Mesendoderm (in vitro differentiated cells): ENCODE measurements around the gene MED27.

ENCODE experiments used
- DNase-seq: peaks from one replicate; pipeline ENCODE4 v3.0.0; 2013
- H2AK5ac ChIP-seq: 2 replicates; pipeline ENCODE4 v1.6.1; 2013; ENCODE audit warnings: low read length, inconsistent platforms
- H2BK120ac ChIP-seq: 2 replicates; pipeline ENCODE4 v1.6.1; 2013; ENCODE audit warnings: low read depth, mild to moderate bottlenecking, low read length, moderate library complexity, mixed read lengths
- H2BK15ac ChIP-seq: replicated peaks from 2 replicates; pipeline ENCODE4 v1.6.1; 2013; ENCODE audit warnings: low read depth, mild to moderate bottlenecking, moderate library complexity
- H2BK5ac ChIP-seq: 2 replicates; pipeline ENCODE4 v1.6.1; 2013; ENCODE audit warnings: low read length, inconsistent platforms
- H3K18ac ChIP-seq: 2 replicates; pipeline ENCODE4 v1.6.1; 2013; ENCODE audit warnings: mild to moderate bottlenecking, low read length, mixed read lengths
- H3K23ac ChIP-seq: one replicate; pipeline ENCODE4 v1.6.1; 2013; ENCODE audit warnings: low read length
- H3K27ac ChIP-seq: 2 replicates; pipeline ENCODE4 v1.5.1; 2013; ENCODE audit warnings: low read depth, mild to moderate bottlenecking, inconsistent platforms, low read length, moderate library complexity
- H3K27me3 ChIP-seq: 2 replicates; pipeline ENCODE4 v1.6.1; 2013; ENCODE audit warnings: low read length, control low read depth, mild to moderate bottlenecking, inconsistent platforms; ENCODE audit not compliant: insufficient read depth, poor library complexity
- H3K36me3 ChIP-seq: 2 replicates; pipeline ENCODE4 v1.6.1; 2013; ENCODE audit warnings: low read length, inconsistent platforms; ENCODE audit not compliant: control insufficient read depth, insufficient read depth
- H3K4ac ChIP-seq: one replicate; pipeline ENCODE4 v1.6.1; 2013; ENCODE audit warnings: low read depth, mild to moderate bottlenecking, low read length, moderate library complexity
- H3K4me1 ChIP-seq: 2 replicates; pipeline ENCODE4 v1.6.1; 2013; ENCODE audit warnings: low read depth, low read length, inconsistent platforms; ENCODE audit not compliant: control insufficient read depth
- H3K4me2 ChIP-seq: 2 replicates; pipeline ENCODE4 v1.6.1; 2013; ENCODE audit warnings: low read length
- H3K4me3 ChIP-seq: 2 replicates; pipeline ENCODE4 v1.5.1; 2013; ENCODE audit warnings: mild to moderate bottlenecking, low read length
- H3K56ac ChIP-seq: one replicate; pipeline ENCODE4 v1.6.1; 2013; ENCODE audit warnings: low read length
- H3K79me1 ChIP-seq: 2 replicates; pipeline ENCODE4 v1.6.1; 2013; ENCODE audit warnings: low read length, inconsistent platforms
- H3K79me2 ChIP-seq: 2 replicates; pipeline ENCODE4 v1.6.1; 2013; ENCODE audit warnings: mild to moderate bottlenecking, low read length; ENCODE audit not compliant: control insufficient read depth, insufficient read depth
- H3K9ac ChIP-seq: 2 replicates; pipeline ENCODE4 v1.6.1; 2013; ENCODE audit warnings: low read length, inconsistent platforms
- H4K5ac ChIP-seq: one replicate; pipeline ENCODE4 v1.6.1; 2013; ENCODE audit warnings: low read length
- H4K8ac ChIP-seq: one replicate; pipeline ENCODE4 v1.6.1; 2013; ENCODE audit warnings: low read depth, mild to moderate bottlenecking, control low read depth, low read length, moderate library complexity
- WGBS: extraction: QIAGEN DNeasy Blood & Tissue Kit; methylation state at CpG from one replicate; pipeline ENCODE4 v1.1.7; 2013; ENCODE audit warnings: low lambda C conversion rate, missing lambda C conversion rate; ENCODE audit not compliant: insufficient coverage; ENCODE audit errors: extremely low coverage; 5-methylcytosine and 5-hydroxymethylcytosine counted together

The MED27 gene

DNA sequence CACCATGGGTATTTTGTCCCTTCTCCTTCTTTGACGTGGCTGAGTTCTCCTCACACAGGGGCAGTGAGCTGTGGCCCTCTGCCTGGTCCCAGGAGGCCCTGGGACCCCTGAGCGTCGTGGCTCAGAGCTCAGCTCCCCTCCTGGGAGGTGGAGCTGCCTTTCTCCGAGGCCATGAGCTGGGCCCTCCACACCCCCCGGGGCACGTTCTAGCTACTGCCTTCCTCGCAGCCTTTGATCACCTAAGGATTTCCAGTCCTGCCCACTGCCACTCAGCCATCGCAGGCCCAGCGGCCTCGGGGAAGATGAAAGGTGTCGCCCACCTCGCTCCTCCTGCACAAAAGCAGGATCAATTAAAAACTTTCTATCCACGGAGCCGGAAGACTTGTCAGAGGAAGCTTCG is 244.9 kb downstream of the MED27 start:
- H3K18ac ChIP-seq: no peak overlapping the region
- no peak overlapping the region for H2BK15ac ChIP-seq
- H3K4me1 ChIP-seq: no peaks in the 10 kb centered on the region
- H2BK5ac ChIP-seq: no peak overlapping the region
- no peak overlapping the region for H3K27ac ChIP-seq
- no peak overlapping the region for H3K4me3 ChIP-seq
- no peak overlapping the region for H4K8ac ChIP-seq
- H3K79me2 ChIP-seq: no peaks in the 10 kb centered on the region
- no CpG with 5 or more reads among the region's 15 CpGs for WGBS
- no peaks in the 10 kb centered on the region for H3K79me1 ChIP-seq
- H3K27me3 ChIP-seq: no peaks in the 10 kb centered on the region
- H4K5ac ChIP-seq: no peak overlapping the region
- H3K4ac ChIP-seq: no peak overlapping the region
- no peak overlapping the region for H3K56ac ChIP-seq
- H3K23ac ChIP-seq: no peak overlapping the region
- H2AK5ac ChIP-seq: no peak overlapping the region
- no peak for DNase-seq
- H3K9ac ChIP-seq: no peak overlapping the region
- no peak overlapping the region for H3K4me2 ChIP-seq
- H3K36me3 ChIP-seq: no peaks in the 10 kb centered on the region
- H2BK120ac ChIP-seq: no peak overlapping the region

DNA sequence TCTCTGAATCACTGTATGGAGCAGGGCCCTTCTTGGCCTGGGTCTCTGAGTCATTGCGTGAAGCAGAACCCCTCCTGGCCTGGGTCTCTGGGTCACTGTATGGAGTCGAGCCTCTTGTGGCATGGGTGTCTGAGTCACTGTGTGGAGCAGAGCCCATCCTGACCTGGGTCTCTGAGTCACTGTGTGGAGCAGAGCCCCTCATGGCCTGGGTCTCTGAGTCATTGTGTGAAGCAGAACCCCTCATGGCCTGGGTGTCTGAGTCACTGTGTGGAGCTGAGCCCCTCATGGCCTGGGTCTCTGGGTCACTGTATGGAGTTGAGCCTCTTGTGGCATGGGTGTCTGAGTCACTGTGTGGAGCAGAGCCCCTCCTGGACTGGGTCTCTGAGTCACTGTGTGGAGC is 245.8 kb downstream of the MED27 start:
- Histone ChIP-seq H2AK5ac (no peak overlapping the region), H2BK15ac (no peak overlapping the region), H3K23ac (no peak overlapping the region), H3K27me3 (no peaks in the 10 kb centered on the region), H4K8ac (no peak overlapping the region), H3K18ac (no peak overlapping the region), H4K5ac (no peak overlapping the region), H3K9ac (no peak overlapping the region), H3K4me2 (no peak overlapping the region), H3K56ac (no peak overlapping the region), H2BK120ac (no peak overlapping the region), H3K27ac (no peak overlapping the region), H3K4me3 (no peak overlapping the region), H3K36me3 (no peaks in the 10 kb centered on the region), H3K79me1 (no peaks in the 10 kb centered on the region), H3K4ac (no peak overlapping the region), H3K79me2 (no peaks in the 10 kb centered on the region), H2BK5ac (no peak overlapping the region), H3K4me1 (no peaks in the 10 kb centered on the region)
- WGBS: no CpG with 5 or more reads among the region's 2 CpGs
- DNase-seq: no peak

DNA sequence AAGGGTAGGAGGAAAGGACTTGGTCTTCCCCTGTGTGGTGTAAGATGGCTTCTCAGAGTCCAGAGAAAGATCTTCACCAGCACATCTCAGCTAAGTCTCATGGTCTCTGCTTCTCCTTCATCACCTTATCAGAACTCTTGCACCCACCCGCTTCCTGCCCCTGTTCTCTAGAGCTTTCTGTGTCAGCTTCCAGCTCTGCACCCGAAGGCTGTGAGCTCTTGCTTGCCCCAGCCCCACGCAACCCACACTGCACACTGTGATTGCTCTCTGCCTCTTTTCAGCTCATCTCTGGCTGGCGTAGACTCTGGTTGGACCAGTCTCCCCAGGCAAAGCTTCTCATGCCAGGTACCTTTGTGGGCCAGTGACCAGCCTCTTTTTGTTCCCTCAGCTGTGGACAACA is 246.6 kb downstream of the MED27 start:
- no peak overlapping the region for H3K56ac ChIP-seq
- no peak overlapping the region for H3K4me2 ChIP-seq
- H3K4ac ChIP-seq: no peak overlapping the region
- no peak overlapping the region for H3K4me3 ChIP-seq
- DNase-seq: no peak
- H3K23ac ChIP-seq: no peak overlapping the region
- WGBS: no CpG with 5 or more reads among the region's 4 CpGs
- H3K9ac ChIP-seq: no peak overlapping the region
- no peak overlapping the region for H3K27ac ChIP-seq
- H3K79me2 ChIP-seq: no peaks in the 10 kb centered on the region
- no peaks in the 10 kb centered on the region for H3K79me1 ChIP-seq
- H2BK120ac ChIP-seq: no peak overlapping the region
- no peak overlapping the region for H4K8ac ChIP-seq
- no peak overlapping the region for H4K5ac ChIP-seq
- no peaks in the 10 kb centered on the region for H3K4me1 ChIP-seq
- no peaks in the 10 kb centered on the region for H3K27me3 ChIP-seq
- H3K18ac ChIP-seq: no peak overlapping the region
- H2BK15ac ChIP-seq: no peak overlapping the region
- no peak overlapping the region for H2BK5ac ChIP-seq
- H3K36me3 ChIP-seq: no peaks in the 10 kb centered on the region
- H2AK5ac ChIP-seq: no peak overlapping the region

DNA sequence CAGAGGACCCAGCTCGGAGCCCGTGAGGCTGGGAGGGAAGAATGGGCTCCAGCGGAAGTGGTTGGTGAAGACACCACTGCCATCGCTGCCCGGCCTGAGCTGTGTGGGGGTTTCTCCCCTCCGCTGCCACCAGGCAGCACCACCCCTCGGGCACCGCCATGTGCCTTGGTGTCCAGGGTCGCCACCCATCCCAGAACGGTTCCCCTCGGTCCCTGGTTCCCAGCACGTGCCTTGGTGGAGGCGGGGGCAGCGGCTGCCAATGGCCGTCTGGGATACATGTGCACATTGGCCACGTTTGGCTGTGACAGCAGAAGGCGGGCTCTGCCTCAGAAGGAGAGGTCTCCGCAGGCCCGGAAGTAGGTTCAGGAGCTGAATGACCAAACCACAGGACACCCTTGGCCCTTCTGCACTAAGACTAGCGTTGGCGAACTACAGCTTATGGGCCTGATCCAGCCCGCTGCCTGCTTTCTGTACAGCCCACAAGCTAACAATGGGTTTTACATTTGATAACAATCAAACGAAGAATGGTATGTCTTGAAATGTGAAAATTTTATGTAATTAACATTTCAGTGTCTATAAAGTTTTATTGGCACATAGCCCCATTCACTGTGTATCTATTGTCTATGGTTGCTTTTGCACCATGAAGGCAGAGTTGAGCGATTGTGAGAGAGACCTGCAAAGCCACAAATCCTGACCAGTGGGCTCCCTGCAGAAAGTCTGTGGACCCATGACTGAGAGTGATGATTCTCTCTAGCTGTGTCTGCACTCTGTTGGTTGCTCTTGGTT is 248.1 kb downstream of the MED27 start:
- no peak overlapping the region for H3K4me3 ChIP-seq
- no peak overlapping the region for H4K8ac ChIP-seq
- H3K4me1 ChIP-seq: no peaks in the 10 kb centered on the region
- H2BK15ac ChIP-seq: no peak overlapping the region
- H3K56ac ChIP-seq: no peak overlapping the region
- H4K5ac ChIP-seq: no peak overlapping the region
- no CpG with 5 or more reads among the region's 24 CpGs for WGBS
- H3K4ac ChIP-seq: no peak overlapping the region
- no peak overlapping the region for H2BK5ac ChIP-seq
- H3K18ac ChIP-seq: no peak overlapping the region
- H3K27ac ChIP-seq: no peak overlapping the region
- H3K36me3 ChIP-seq: no peaks in the 10 kb centered on the region
- H3K23ac ChIP-seq: no peak overlapping the region
- H3K79me1 ChIP-seq: no peaks in the 10 kb centered on the region
- H3K9ac ChIP-seq: no peak overlapping the region
- H2BK120ac ChIP-seq: no peak overlapping the region
- H3K4me2 ChIP-seq: no peak overlapping the region
- no peaks in the 10 kb centered on the region for H3K27me3 ChIP-seq
- no peak overlapping the region for H2AK5ac ChIP-seq
- no peak for DNase-seq
- H3K79me2 ChIP-seq: no peaks in the 10 kb centered on the region

DNA sequence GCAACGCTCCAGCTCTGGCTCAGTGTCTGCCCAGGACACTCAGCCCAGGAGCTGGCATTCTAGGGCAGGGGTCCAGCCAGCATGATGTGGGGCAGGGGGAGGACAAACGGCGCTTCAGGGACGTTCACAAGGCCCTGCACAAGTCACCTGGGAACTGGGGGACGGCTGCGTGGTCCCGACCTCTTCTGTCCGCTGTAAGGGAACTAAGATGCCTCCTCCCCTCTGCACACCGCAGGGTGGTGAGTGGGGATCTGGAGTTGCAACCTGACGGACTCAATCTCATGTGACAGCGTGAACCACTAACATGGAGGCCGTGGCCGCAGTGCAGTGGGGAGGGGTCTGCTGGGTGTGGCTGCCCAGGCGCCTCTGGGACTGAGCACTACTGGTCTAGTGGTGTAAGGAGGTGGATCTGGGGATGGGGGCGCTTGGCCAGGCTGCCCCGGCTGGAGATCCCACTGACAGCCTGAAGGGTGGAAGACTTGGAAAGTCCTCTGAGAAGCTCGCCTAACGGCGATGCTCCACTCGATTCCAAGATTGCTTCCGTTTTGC is 251.8 kb downstream of the MED27 start:
- H2BK120ac ChIP-seq: no peak overlapping the region
- H3K36me3 ChIP-seq: no peaks in the 10 kb centered on the region
- H3K27ac ChIP-seq: no peak overlapping the region
- no peak overlapping the region for H3K4me2 ChIP-seq
- no peak overlapping the region for H4K5ac ChIP-seq
- H3K4me3 ChIP-seq: no peak overlapping the region
- H3K18ac ChIP-seq: no peak overlapping the region
- no peak overlapping the region for H3K23ac ChIP-seq
- no peak overlapping the region for H2BK15ac ChIP-seq
- WGBS: no CpG with 5 or more reads among the region's 21 CpGs
- H2AK5ac ChIP-seq: no peak overlapping the region
- H3K79me2 ChIP-seq: no peaks in the 10 kb centered on the region
- H3K4ac ChIP-seq: no peak overlapping the region
- H4K8ac ChIP-seq: no peak overlapping the region
- no peaks in the 10 kb centered on the region for H3K4me1 ChIP-seq
- H3K9ac ChIP-seq: no peak overlapping the region
- no peak for DNase-seq
- no peaks in the 10 kb centered on the region for H3K79me1 ChIP-seq
- no peak overlapping the region for H2BK5ac ChIP-seq
- H3K56ac ChIP-seq: no peak overlapping the region
- H3K27me3 ChIP-seq: no peaks in the 10 kb centered on the region
